Stimulated activated CD8-positive, alpha-beta memory T cell treated with anti-CD3 and anti-CD28 coated beads, Interleukin-15, amount 100 ng/mL, for 24 hours (primary cell): ENCODE data around the gene HEPN1.
"Not testable (repeated sequence)": the region's sequence is repeated elsewhere in the genome, so short reads cannot be mapped to it uniquely, and the experiment has no call there.

Experiments used
- DNase-seq: peaks from one replicate; pipeline ENCODE4 v3.0.0-alpha.2; 2020; ENCODE audit warnings: low read depth

The HEPN1 gene

DNA sequence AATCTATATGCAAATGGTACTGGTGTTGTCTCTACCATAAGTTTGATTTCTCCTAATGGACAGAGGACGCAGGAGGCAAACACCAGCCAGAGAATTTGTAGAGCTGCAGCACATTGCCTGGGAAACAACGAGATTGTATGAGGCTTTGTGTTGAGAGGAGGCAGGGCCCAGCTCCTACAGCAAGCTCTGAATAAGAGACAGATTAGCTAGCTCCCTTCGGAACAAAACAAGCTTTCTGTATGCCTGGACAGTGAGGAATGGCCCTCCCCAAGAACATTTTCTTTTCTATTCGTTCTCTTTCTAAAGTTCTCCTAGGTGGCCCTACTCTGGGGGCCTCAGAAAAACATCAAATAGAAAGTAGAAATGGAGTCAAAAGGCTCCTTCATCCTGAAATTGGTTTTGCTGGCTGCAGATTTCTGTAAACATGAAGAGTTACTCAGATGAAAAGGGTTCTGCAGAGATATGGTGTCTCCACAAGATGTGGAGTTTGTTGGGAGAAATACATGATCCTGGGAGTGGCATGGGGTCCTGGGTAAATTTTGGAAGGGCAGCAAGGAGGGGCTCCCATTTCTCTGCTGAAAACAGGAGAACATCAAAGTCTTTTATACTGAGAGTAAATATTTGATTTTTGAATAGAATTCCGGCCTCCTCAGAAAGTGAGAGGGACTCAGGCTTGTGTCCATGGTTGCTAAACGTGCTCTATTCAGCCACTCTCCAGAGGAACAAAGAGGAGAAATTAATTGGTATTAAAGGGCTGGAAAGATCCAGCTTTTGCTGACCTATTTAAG, 23.6 kb downstream of the HEPN1 start:
- DNase-seq, result no peak

GRCh38 chr11:124943254-124943616, 24.2 kb downstream of the HEPN1 start:
- DNase-seq, result no peak

GRCh38 chr11:124943741-124944140, 24.7 kb downstream of the HEPN1 start:
- DNase-seq, result no peak

DNA sequence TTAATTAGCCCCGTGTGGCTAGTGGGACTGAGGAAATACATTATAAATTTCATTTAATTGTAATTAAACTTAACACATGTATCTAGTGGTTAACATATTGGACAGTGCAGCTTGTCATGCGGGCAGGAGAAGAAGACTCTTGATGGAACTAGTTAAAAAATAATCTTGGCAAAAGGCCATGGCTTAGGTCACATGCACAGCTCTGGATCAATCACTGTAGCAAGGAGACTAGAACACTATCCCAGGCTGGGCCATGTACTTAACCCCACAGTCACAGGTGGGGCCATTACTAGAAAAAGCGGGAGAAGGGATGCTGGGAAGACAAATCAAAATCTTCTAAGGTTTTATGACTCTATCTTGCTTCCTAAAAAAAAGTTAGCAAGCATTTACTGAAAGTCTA, 25.5 kb downstream of the HEPN1 start:
- no peak for DNase-seq

DNA sequence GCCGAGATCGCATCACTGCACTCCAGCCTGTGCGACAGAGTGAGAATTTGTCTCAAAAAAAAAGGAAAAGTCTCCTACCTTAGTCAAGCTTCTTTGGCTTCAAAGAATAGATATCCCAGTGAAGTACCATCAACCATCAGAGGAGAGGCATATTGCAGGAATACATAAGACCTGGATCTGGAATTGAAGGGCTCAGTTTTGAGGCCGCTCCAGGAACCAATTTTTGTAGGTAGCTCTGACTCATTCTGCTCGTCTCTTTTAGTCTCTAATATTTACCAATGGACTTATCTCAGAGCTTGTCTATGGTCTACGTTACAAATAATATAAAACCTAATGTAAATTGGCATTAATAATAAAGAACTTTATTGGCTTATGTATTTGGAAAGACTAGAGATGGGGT, 26.8 kb downstream of the HEPN1 start:
- no peak for DNase-seq

GRCh38 chr11:124946735-124947141, 27.7 kb downstream of the HEPN1 start:
- DNase-seq, result no peak

DNA sequence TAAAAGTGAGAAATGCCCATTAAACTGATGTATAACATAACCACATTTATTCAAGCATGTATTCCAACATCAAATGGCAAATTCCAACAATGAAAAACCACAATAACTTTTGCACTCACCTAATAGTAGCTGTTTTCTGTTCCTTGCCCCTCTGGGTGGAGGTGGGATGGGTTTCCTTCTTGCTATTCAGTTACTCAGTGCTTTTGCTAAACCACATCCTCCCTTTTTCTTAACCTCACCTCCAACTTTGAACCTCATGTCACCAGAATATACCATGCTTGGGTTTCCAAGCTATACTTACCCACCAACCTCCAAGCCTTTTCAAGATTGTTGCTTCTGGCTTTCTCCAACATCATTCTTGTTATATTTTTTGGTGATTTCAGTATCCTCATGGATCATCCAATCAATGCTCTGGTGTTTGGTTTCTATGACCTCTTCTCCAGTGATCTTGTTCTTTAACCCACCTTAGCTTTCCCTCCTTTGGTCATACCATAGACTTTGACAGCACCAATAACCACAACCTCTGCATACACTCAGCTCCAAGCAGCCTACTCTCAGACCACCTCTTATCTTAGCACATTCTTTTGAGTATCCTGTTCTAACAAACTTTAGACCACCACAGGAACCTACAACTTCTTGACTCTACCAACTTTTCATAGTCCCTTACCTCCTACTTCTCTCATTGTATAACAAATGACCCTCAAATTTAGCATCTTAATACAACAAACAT, 31.7 kb downstream of the HEPN1 start:
- no peak for DNase-seq

DNA sequence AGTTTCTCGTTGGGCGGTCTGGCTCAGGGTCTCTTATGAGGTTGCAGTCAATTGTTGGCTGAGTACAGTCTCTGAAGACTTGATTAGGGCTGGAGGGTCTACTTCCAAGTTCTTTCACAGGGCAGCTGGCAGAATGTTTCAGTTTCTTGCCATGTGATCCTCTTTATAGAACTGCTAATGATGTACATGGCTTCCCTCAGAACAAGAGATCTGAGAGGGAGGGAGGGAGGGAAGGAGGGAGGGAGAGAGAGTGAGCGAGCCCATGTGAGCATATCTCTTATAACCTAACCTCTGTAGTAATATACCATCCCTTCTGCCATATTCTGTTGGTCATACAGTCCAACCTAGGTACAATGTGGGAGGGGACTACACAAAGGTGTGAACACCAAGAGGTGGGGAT, 32.3 kb downstream of the HEPN1 start:
- no peak for DNase-seq

- DNase-seq, result peak; percentile 85
Observed at GRCh38 chr11:124953753-124954589, 34.9 kb downstream of the HEPN1 start, which contains the start of gene CCDC15. Gene CCDC15 (plus strand): TSS chr11:124954202. CDS start chr11:124954733, 531 bp downstream.

DNA sequence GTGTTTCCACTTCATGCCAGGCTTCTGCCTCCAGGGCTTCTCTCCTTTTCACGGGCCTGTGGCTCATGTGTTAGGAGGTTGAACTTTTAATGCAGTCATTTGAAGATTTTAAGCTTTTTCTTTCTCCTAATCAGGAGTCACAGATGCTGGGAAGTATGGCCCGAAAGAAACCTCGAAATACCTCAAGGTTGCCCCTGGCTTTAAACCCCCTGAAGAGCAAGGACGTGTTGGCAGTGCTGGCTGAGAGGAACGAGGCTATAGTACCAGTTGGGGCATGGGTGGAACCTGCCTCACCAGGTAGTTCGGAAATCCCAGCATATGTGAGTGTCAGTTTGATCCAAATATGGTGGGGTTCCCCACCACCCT, 35.5 kb downstream of the HEPN1 start:
- DNase-seq, result no peak

GRCh38 chr11:124955035-124955434, 36.0 kb downstream of the HEPN1 start:
- DNase-seq, result no peak

DNA sequence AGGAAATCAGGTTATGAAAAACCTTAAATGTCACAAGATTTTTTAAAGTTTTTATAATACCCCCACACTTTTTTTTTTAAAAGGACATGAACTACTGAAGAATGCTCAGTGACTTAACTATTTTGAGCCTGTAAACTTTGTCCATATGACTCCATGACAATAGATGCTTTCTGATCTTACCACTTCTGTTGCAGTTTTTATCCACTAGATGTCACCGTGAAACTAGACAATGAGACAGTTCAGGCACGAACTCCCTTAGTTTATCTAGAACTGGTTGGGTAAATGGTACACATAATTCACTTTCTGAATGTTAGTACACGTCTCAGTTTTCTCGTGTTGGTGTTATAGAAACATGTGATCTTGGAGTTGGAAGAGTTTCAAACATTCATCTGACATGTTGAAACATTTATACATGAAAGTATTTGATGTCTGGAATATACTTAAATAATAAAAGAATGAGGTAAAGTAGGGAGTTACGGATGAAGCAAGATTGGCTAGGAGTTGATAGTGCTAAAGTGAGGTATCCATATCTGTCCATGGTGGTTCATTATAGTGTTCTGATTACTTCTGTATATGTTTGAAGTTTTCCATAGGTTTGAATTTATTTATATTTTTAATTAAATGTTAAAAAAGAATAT, 43.0 kb downstream of the HEPN1 start:
- no peak for DNase-seq

GRCh38 chr11:124968197-124968596, 49.1 kb downstream of the HEPN1 start:
- DNase-seq, result not testable (repeated sequence)
